Mesenchymal stem cell (in vitro differentiated cells and primary cell): ENCODE measurements around the gene CLMN.
"Not testable (repeated sequence)": the region's sequence is repeated elsewhere in the genome, so short reads cannot be mapped to it uniquely, and the experiment has no call there.

Experiments used
- DNase-seq: peaks from one replicate; pipeline ENCODE4 v3.0.0-alpha.2; 2013
- H2AFZ ChIP-seq: one replicate; pipeline ENCODE4 v1.6.1; 2013; ENCODE audit warnings: low read depth, mild to moderate bottlenecking, control low read depth, inconsistent platforms, low read length, moderate library complexity
- H2AK5ac ChIP-seq: 2 replicates; pipeline ENCODE4 v1.6.1; 2013; ENCODE audit warnings: low read length, moderate library complexity, mild to moderate bottlenecking, inconsistent platforms; ENCODE audit not compliant: severe bottlenecking
- H2BK120ac ChIP-seq: one replicate; pipeline ENCODE4 v1.6.1; 2013; ENCODE audit warnings: low read depth, mild to moderate bottlenecking, inconsistent platforms, low read length, moderate library complexity
- H2BK12ac ChIP-seq, 2 experiments: one replicate each; pipeline ENCODE4 v1.6.1; 2013; ENCODE audit warnings: inconsistent platforms in 2 of 2, low read length in 2 of 2, mild to moderate bottlenecking in 2 of 2, moderate library complexity in 2 of 2, control low read depth in 1 of 2
- H2BK15ac ChIP-seq: one replicate; pipeline ENCODE4 v1.6.1; 2013; ENCODE audit warnings: mild to moderate bottlenecking, low read depth, inconsistent platforms; ENCODE audit not compliant: poor library complexity, severe bottlenecking
- H2BK5ac ChIP-seq: 2 replicates; pipeline ENCODE4 v1.6.1; 2013; ENCODE audit warnings: low read depth, mild to moderate bottlenecking, low read length, control low read depth, inconsistent platforms; ENCODE audit not compliant: poor library complexity, severe bottlenecking
- H3K14ac ChIP-seq, 2 experiments: one replicate each; pipeline ENCODE4 v1.6.1; 2013; ENCODE audit warnings: inconsistent platforms in 2 of 2, low read length in 2 of 2, control low read depth in 1 of 2, mild to moderate bottlenecking in 1 of 2, moderate library complexity in 1 of 2
- H3K18ac ChIP-seq, 2 experiments: one replicate each; pipeline ENCODE4 v1.6.1; 2013; ENCODE audit warnings: inconsistent platforms in 2 of 2, low read length in 2 of 2, control low read depth in 1 of 2, low read depth in 1 of 2, mild to moderate bottlenecking in 1 of 2
- H3K23ac ChIP-seq, 2 experiments: one replicate each; pipeline ENCODE4 v1.6.1; 2013; ENCODE audit warnings: inconsistent platforms in 2 of 2, low read length in 2 of 2, mild to moderate bottlenecking in 2 of 2, moderate library complexity in 2 of 2, control low read depth in 1 of 2
- H3K27ac ChIP-seq: 2 replicates; pipeline ENCODE4 v1.5.1; 2013; ENCODE audit warnings: mild to moderate bottlenecking, moderate library complexity, low read length, control low read depth, inconsistent platforms; ENCODE audit not compliant: poor library complexity, severe bottlenecking
- H3K27me3 ChIP-seq, 2 experiments: 2 replicates each; pipeline versions ENCODE4 v1.6.1 to v1.7.0; 2013; ENCODE audit warnings: low read length in 2 of 2, mild to moderate bottlenecking in 2 of 2, moderate library complexity in 2 of 2, control low read depth in 1 of 2, inconsistent platforms in 1 of 2; ENCODE audit not compliant: control insufficient read depth in 1 of 2, insufficient read depth in 1 of 2
- H3K36me3 ChIP-seq, 2 experiments: 2 replicates each; pipeline versions ENCODE4 v1.6.1 to v1.7.0; 2013; ENCODE audit warnings: low read length in 2 of 2, control low read depth in 1 of 2, inconsistent platforms in 1 of 2, low read depth in 1 of 2, mild to moderate bottlenecking in 1 of 2; ENCODE audit not compliant: insufficient read depth in 2 of 2, control insufficient read depth in 1 of 2
- H3K4ac ChIP-seq, 2 experiments: one replicate each; pipeline ENCODE4 v1.6.1; 2013; ENCODE audit warnings: inconsistent platforms in 2 of 2, low read length in 2 of 2, mild to moderate bottlenecking in 2 of 2, moderate library complexity in 2 of 2, control low read depth in 1 of 2, low read depth in 1 of 2
- H3K4me1 ChIP-seq: 2 replicates; pipeline ENCODE4 v1.6.1; 2013; ENCODE audit warnings: low read depth, low read length, control low read depth; ENCODE audit not compliant: control insufficient read depth, insufficient read depth
- H3K4me2 ChIP-seq: 2 replicates; pipeline ENCODE4 v1.6.1; 2013; ENCODE audit warnings: low read length, mild to moderate bottlenecking, inconsistent platforms; ENCODE audit not compliant: poor library complexity, severe bottlenecking
- H3K4me3 ChIP-seq, 2 experiments: 2 replicates each; pipeline versions ENCODE4 v1.5.1 to v1.7.0; 2013; ENCODE audit warnings: low read length in 2 of 2, mild to moderate bottlenecking in 2 of 2, control low read depth in 1 of 2, low read depth in 1 of 2; ENCODE audit not compliant: insufficient read depth in 1 of 2
- H3K79me1 ChIP-seq: replicated peaks from 2 replicates; pipeline ENCODE4 v1.6.1; 2013; ENCODE audit warnings: mild to moderate bottlenecking, control low read depth, low read length, inconsistent platforms; ENCODE audit not compliant: poor library complexity, severe bottlenecking
- H3K9ac ChIP-seq: 2 replicates; pipeline ENCODE4 v1.7.0; 2013; ENCODE audit warnings: mild to moderate bottlenecking, low read length, moderate library complexity
- H3K9me3 ChIP-seq: 2 replicates; pipeline ENCODE4 v1.7.0; 2013; ENCODE audit warnings: mild to moderate bottlenecking, low read length; ENCODE audit not compliant: control insufficient read depth
- H4K8ac ChIP-seq: one replicate; pipeline ENCODE4 v1.6.1; 2013; ENCODE audit warnings: inconsistent platforms, mild to moderate bottlenecking, low read length, moderate library complexity
- H4K91ac ChIP-seq: one replicate; pipeline ENCODE4 v1.6.1; 2013; ENCODE audit warnings: mild to moderate bottlenecking, low read length, inconsistent platforms
- WGBS: methylation state at CpG from one replicate; pipeline ENCODE4 v1.1.7; 2013; ENCODE audit warnings: mixed read lengths; 5-methylcytosine and 5-hydroxymethylcytosine counted together

The CLMN gene

DNA sequence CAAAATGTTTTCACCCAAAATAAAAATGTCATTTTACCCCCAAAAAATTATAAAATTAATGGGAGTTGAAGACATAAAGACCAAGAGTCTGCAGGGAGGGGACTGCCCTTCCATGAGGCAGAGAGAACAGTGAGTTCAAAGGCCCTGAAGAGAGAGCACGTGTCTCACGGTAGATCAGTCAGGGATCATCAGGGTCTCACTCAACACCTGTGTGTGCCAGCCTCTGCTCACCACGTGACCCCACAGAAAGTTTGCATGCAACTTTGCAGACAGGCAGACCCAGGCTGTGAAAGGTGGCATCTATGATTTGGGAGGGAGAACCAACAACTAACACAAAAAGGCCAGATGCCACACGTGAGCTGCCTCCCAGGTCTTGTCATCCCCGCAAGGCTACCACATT is 33.1 kb downstream of the CLMN start:
- Histone ChIP-seq H3K9ac (no peak overlapping the region), H2BK5ac (no peak overlapping the region), H3K27me3 (peaks cover 0 to 3% of the 10 kb centered on the region in 2 experiments), H3K4me1 (peaks cover 17% of the 10 kb centered on the region), H3K9me3 (no peaks in the 10 kb centered on the region), H3K4ac (no peak overlapping the region), H3K4me3 (no peak overlapping the region), H3K36me3 (peaks cover 0 to 12% of the 10 kb centered on the region in 2 experiments), H2BK120ac (no peak overlapping the region), H2BK12ac (no peak overlapping the region), H4K91ac (no peak overlapping the region), H2BK15ac (no peak overlapping the region), H3K23ac (no peak overlapping the region), H3K14ac (no peak overlapping the region), H2AFZ (no peak overlapping the region), H3K18ac (no peak overlapping the region), H4K8ac (no peak overlapping the region), H3K27ac (no peak overlapping the region), H3K4me2 (no peak overlapping the region), H2AK5ac (no peak overlapping the region), H3K79me1 (peaks cover 58% of the 10 kb centered on the region)
- WGBS, result 88% methylated on average over 5 of the region's 5 CpGs
- no peak for DNase-seq

DNA sequence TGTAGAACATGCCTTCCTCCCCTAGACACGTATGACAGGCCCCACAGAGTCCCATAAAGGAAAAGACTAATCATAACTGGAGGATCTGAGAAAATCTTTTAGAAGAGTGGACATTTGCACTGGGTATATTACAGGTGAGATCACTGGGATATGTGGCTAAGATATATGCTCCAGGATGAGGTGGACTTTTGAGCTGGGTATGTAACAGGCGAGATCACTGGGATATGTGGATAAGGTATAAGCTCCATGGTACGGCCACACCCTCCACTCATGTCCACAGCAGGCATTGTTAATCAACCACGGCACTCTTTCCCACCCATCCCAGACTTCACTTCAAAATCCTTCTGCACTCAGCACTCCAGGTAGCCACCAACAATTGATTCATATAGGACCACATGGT is 34.1 kb downstream of the CLMN start:
- Histone ChIP-seq H2BK12ac (no peak overlapping the region), H3K27me3 (peaks cover 0 to 3% of the 10 kb centered on the region in 2 experiments), H4K91ac (no peak overlapping the region), H2AK5ac (no peak overlapping the region), H2AFZ (no peak overlapping the region), H3K18ac (no peak overlapping the region), H2BK15ac (no peak overlapping the region), H3K4me3 (no peak overlapping the region), H3K27ac (no peak overlapping the region), H3K23ac (no peak overlapping the region), H4K8ac (no peak overlapping the region), H3K9me3 (no peaks in the 10 kb centered on the region), H3K14ac (no peak overlapping the region), H3K79me1 (peaks cover 49% of the 10 kb centered on the region), H3K36me3 (peaks cover 0 to 12% of the 10 kb centered on the region in 2 experiments), H2BK120ac (no peak overlapping the region), H3K9ac (no peak overlapping the region), H2BK5ac (no peak overlapping the region), H3K4me2 (no peak overlapping the region), H3K4ac (no peak overlapping the region), H3K4me1 (peaks cover 9% of the 10 kb centered on the region)
- DNase-seq, result no peak
- WGBS, result 88% methylated on average over 1 of the region's 4 CpGs

DNA sequence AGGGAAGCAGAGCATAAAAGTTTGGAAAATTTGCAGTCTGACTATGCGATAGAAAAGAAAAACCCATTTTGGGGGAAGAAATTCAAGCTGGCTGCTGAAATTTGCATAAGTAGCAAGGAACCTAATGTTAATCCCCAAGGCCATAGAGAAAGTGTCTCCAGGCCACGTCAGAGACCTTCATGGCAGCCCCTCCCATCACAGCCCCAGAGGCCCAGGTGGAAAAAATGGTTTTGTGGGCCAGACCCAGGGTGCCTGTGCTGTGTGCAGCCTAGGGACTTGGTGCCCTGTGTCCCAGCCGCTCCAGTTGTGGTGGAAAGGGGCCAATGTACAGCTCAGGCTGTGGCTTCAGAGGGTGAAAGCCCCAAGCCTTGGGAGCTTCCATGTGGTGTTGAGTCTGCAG is 35.9 kb downstream of the CLMN start:
- not testable (repeated sequence) for H3K14ac ChIP-seq, H2AK5ac ChIP-seq, H2BK120ac ChIP-seq, H3K27me3 ChIP-seq, H2AFZ ChIP-seq, H3K4ac ChIP-seq, H2BK12ac ChIP-seq, H3K4me1 ChIP-seq, H3K18ac ChIP-seq, H3K27ac ChIP-seq, H3K23ac ChIP-seq, H3K36me3 ChIP-seq, H3K9me3 ChIP-seq, H3K4me2 ChIP-seq, H2BK5ac ChIP-seq, DNase-seq, H3K9ac ChIP-seq, H2BK15ac ChIP-seq, H4K8ac ChIP-seq, H4K91ac ChIP-seq, H3K4me3 ChIP-seq
- 92% methylated on average over 3 of the region's 3 CpGs for WGBS
- H3K79me1 ChIP-seq, result peaks cover 37% of the 10 kb centered on the region

DNA sequence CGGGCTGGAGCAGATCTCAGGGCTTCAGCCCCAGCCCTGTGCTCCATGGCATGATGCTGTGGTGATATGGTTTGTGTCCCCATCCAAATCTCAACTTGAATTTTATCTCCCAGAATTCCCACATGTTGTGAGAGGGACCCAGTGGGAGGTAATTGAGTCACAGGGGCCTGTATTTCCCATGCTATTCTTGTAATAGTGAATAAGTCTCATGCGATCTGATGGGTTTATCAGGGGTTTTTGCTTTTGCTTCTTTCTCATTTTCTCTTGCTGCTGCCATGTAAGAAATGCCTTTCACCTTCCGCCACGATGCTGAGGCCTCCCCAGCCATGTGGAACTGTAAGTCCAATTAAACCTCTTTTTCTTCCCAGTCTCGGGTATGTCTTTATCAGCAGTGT is 36.7 kb downstream of the CLMN start:
- H3K4ac ChIP-seq, H3K4me2 ChIP-seq, H3K4me3 ChIP-seq, H3K9ac ChIP-seq, H2AFZ ChIP-seq, H3K27ac ChIP-seq, H3K18ac ChIP-seq, H3K9me3 ChIP-seq, H4K8ac ChIP-seq, H2AK5ac ChIP-seq, DNase-seq, H4K91ac ChIP-seq, H3K4me1 ChIP-seq, H3K27me3 ChIP-seq, H3K36me3 ChIP-seq, H3K23ac ChIP-seq, H2BK120ac ChIP-seq, H3K14ac ChIP-seq, H2BK12ac ChIP-seq, H2BK5ac ChIP-seq, H2BK15ac ChIP-seq: not testable (repeated sequence)
- peaks cover 32% of the 10 kb centered on the region for H3K79me1 ChIP-seq
- 78% methylated on average over 5 of the region's 5 CpGs for WGBS
